Measurements from ENCODE around the gene TTYH3. TPM values are rescaled to one million over a fixed set of nuclear protein-coding genes. Genes with fewer than 3 reads are reported as not detected.

TTYH3 gene
- total and polyA plus RNA-seq, 2 of the 13 experiments (the other 11 are each of a cell fraction or from before 2014, with no cell fraction given) = 26.3 to 50.0 TPM

DNA sequence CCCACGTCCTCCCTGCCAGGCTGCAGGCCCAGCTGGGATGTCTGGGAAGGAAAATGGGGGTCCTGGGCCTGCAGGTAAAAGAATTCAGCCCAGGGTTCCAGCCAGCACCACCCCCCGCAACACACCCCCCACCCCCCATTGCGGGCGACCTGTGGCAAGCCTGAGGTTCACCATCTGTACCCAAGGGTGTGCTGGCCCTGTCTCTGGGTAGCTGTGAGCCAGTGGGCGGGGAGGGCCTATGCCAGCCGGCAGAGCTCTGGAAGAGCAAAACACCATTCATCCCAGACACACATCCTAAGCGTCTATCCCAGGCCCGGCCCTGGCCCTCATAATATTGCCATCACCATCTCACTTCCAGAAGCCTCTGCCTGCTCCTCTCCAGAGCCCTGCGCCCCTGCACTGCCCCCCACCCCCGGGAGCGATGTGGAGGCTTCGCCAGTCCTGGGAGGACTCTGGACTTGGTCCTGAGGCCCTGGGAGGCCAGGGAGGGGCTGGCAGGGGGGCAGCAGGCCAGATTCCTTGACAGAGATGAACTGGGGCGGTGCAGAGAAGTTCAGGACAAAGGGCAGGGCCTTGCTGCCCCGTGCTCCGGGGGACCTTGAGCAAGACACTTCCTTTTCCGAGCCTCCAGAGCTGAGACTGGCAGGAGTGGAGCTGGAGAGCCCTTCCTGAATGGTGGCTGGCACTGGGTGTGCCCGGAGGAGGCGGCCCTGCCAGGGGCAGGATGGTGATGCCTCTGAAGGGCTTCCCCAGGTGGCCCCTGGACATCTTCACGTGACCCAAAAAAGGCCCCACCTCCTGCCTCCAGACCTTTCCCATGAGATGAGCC, 8.7 kb upstream of the TTYH3 start (continued):
- TF ChIP-seq, protein P1, sequence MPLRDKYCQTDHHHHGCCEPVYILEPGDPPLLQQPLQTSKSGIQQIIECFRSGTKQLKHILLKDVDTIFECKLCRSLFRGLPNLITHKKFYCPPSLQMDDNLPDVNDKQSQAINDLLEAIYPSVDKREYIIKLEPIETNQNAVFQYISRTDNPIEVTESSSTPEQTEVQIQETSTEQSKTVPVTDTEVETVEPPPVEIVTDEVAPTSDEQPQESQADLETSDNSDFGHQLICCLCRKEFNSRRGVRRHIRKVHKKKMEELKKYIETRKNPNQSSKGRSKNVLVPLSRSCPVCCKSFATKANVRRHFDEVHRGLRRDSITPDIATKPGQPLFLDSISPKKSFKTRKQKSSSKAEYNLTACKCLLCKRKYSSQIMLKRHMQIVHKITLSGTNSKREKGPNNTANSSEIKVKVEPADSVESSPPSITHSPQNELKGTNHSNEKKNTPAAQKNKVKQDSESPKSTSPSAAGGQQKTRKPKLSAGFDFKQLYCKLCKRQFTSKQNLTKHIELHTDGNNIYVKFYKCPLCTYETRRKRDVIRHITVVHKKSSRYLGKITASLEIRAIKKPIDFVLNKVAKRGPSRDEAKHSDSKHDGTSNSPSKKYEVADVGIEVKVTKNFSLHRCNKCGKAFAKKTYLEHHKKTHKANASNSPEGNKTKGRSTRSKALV (CRISPR knock-in tag; IDR thresholded peaks at IDR 0.05) = no peak
- TF ChIP-seq AKNA (CRISPR knock-in tag; IDR thresholded peaks at IDR 0.05; ENCODE audit: borderline replicate concordance) (no peak), RFX3 (CRISPR knock-in tag; IDR thresholded peaks at IDR 0.05) (no peak), GMEB1 (CRISPR knock-in tag; IDR thresholded peaks at IDR 0.05; ENCODE audit: borderline replicate concordance) (no peak; the same call in 1 of the 2 replicates), TCF7 (IDR thresholded peaks at IDR 0.05; ENCODE audit: low read depth) (no peak), ZNF10 (CRISPR knock-in tag; IDR thresholded peaks at IDR 0.05; ENCODE audit: borderline replicate concordance, low read depth) (0 out of 2 replicates have a peak, but pooled peaks have one; percentile 42), ATF7-NPFF (CRISPR knock-in tag; IDR thresholded peaks at IDR 0.05; ENCODE audit: low read depth) (peak; percentile 32), ZNF275 (CRISPR knock-in tag; IDR thresholded peaks at IDR 0.05; ENCODE audit: borderline replicate concordance) (peak; percentile 66), CAMTA2 (CRISPR knock-in tag; IDR thresholded peaks at IDR 0.05; ENCODE audit: borderline replicate concordance) (peak; percentile 74; the same call in 1 of the 2 replicates), SIX4 (CRISPR knock-in tag; IDR thresholded peaks at IDR 0.05) (no peak), MAFG (CRISPR knock-in tag; IDR thresholded peaks at IDR 0.05) (no peak), ZFY (CRISPR knock-in tag; IDR thresholded peaks at IDR 0.05) (peak; percentile 67), SMYD3 (CRISPR knock-in tag; IDR thresholded peaks at IDR 0.05) (no peak)
- TF ChIP-seq, protein P2, sequence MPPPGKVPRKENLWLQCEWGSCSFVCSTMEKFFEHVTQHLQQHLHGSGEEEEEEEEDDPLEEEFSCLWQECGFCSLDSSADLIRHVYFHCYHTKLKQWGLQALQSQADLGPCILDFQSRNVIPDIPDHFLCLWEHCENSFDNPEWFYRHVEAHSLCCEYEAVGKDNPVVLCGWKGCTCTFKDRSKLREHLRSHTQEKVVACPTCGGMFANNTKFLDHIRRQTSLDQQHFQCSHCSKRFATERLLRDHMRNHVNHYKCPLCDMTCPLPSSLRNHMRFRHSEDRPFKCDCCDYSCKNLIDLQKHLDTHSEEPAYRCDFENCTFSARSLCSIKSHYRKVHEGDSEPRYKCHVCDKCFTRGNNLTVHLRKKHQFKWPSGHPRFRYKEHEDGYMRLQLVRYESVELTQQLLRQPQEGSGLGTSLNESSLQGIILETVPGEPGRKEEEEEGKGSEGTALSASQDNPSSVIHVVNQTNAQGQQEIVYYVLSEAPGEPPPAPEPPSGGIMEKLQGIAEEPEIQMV (CRISPR knock-in tag; IDR thresholded peaks at IDR 0.05; ENCODE audit: low read depth) = no peak

Data from HepG2 (cell line).